GM18498 (cell line): ENCODE results near the gene ZBP1.
A peak's percentile ranks its signal among the peaks of the same experiment; 100 is the strongest.

Experiments used
- ATAC-seq: cut with Tn5 transposase; IDR thresholded peaks from one replicate; pipeline ENCODE4 v1.9.1; 2021; ENCODE audit warnings: mild to moderate bottlenecking, moderate library complexity; ENCODE audit not compliant: unreplicated experiment

ZBP1 gene

GRCh38 chr20:57601211-57601570 lies 19.0 kb downstream of the ZBP1 start:
- no peak for ATAC-seq

GRCh38 chr20:57600320-57601210 lies 19.7 kb downstream of the ZBP1 start:
- ATAC-seq, result no peak

GRCh38 chr20:57598491-57598890 lies 21.7 kb downstream of the ZBP1 start:
- ATAC-seq, result no peak

GRCh38 chr20:57598060-57598459 lies 22.2 kb downstream of the ZBP1 start:
- no peak for ATAC-seq

- ATAC-seq, result peak; percentile 68
Observed at GRCh38 chr20:57596998-57597939, 23.0 kb downstream of the ZBP1 start.

GRCh38 chr20:57596358-57596757 lies 23.9 kb downstream of the ZBP1 start:
- no peak for ATAC-seq

- ATAC-seq, result no peak
Observed at GRCh38 chr20:57595041-57596030, 24.9 kb downstream of the ZBP1 start.

GRCh38 chr20:57594092-57594951 lies 25.9 kb downstream of the ZBP1 start:
- ATAC-seq, result no peak

- ATAC-seq, result no peak
Observed at GRCh38 chr20:57593134-57593886, 26.9 kb downstream of the ZBP1 start.

- ATAC-seq, result no peak
Observed at GRCh38 chr20:57592263-57593092, 27.7 kb downstream of the ZBP1 start.

- no peak for ATAC-seq
Observed at GRCh38 chr20:57591289-57592229, 28.7 kb downstream of the ZBP1 start.

GRCh38 chr20:57590485-57591288 lies 29.5 kb downstream of the ZBP1 start:
- no peak for ATAC-seq

GRCh38 chr20:57589728-57590484 lies 30.3 kb downstream of the ZBP1 start:
- no peak for ATAC-seq

GRCh38 chr20:57589123-57589727 lies 31.0 kb downstream of the ZBP1 start:
- no peak for ATAC-seq

- no peak for ATAC-seq
Observed at GRCh38 chr20:57588596-57588995, 31.6 kb downstream of the ZBP1 start.
